ENCODE data around the gene TLK1. TPM values are rescaled to one million over a fixed set of nuclear protein-coding genes. Genes with fewer than 3 reads are reported as not detected.
A peak's percentile ranks its signal among the peaks of the same experiment; 100 is the strongest.

The TLK1 gene
- total RNA-seq, 2 experiments from 2014 or later = 29.7 to 150 TPM

- Histone ChIP-seq H3K36me3 (ENCODE audit: insufficient read depth, low read length) (peaks cover 92% of the 10 kb centered on the region), H3K27ac (ENCODE audit: low read depth, low read length, poor library complexity, severe bottlenecking) (no peak overlapping the region), H3K4me1 (ENCODE audit: insufficient read depth, low read length, poor library complexity, severe bottlenecking) (no peaks in the 10 kb centered on the region), H3K79me2 (ENCODE audit: insufficient read depth, low read depth, low read length) (no peaks in the 10 kb centered on the region), H3K9me3 (ENCODE audit: low read length) (no peaks in the 10 kb centered on the region), H3K4me3 (ENCODE audit: low read depth, low read length, poor library complexity, severe bottlenecking) (no peak overlapping the region), H3K9me2 (ENCODE audit: insufficient read depth, low read length) (no peaks in the 10 kb centered on the region), H2AFZ (ENCODE audit: low read length) (no peak overlapping the region), H4K20me1 (ENCODE audit: insufficient read depth, low read length) (no peaks in the 10 kb centered on the region), H3K4me2 (ENCODE audit: low read length) (no peak overlapping the region)
- no TSS peak for BruUV-seq (replicated peaks)
- ChIA-PET CTCF (ENCODE audit: unreplicated experiment) (no interaction called here), POLR2A (interaction anchor here (0.7 kb wide), 1 partner anchor 100 kb away, joined by 5 read pairs; no protein-coding TSS in a partner anchor)
- intact Hi-C loops (cut with micrococcal nuclease; ENCODE audit: unreplicated experiment) = no loop called here
- no peak for TF ChIP-seq EZH2phosphoT487 (IDR thresholded peaks at IDR 0.05; ENCODE audit: borderline replicate concordance, low read depth, low read length)
- TF ChIP-seq CTCF (conservative IDR thresholded peaks at IDR 0.05; ENCODE audit: low read length) = no peak
- DNase-seq (ENCODE audit: low spot score) = no peak
Observed at GRCh38 chr2:170963386-170963785, 197.3 kb downstream of the TLK1 start.

GRCh38 chr2:170953941-170954340 lies 206.8 kb downstream of the TLK1 start:
- no peak overlapping the region for H3K4me2 ChIP-seq (ENCODE audit: low read length)
- no peak for DNase-seq (ENCODE audit: low spot score)
- H3K36me3 ChIP-seq (ENCODE audit: insufficient read depth, low read length) = peaks cover 91% of the 10 kb centered on the region
- H3K9me2 ChIP-seq (ENCODE audit: insufficient read depth, low read length) = no peaks in the 10 kb centered on the region
- H4K20me1 ChIP-seq (ENCODE audit: insufficient read depth, low read length) = no peaks in the 10 kb centered on the region; the same call in 1 of the 2 replicates
- intact Hi-C loops (cut with micrococcal nuclease; ENCODE audit: unreplicated experiment) = no loop called here
- ChIA-PET CTCF (ENCODE audit: unreplicated experiment) (no interaction called here), POLR2A (interaction anchor here (0.5 to 1.1 kb wide), 4 partner anchors 8 to 288 kb away, joined by 3 to 4 read pairs (median 3); no protein-coding TSS in a partner anchor)
- no peak overlapping the region for H3K27ac ChIP-seq (ENCODE audit: low read depth, low read length, poor library complexity, severe bottlenecking)
- H2AFZ ChIP-seq (ENCODE audit: low read length) = no peak overlapping the region
- H3K79me2 ChIP-seq (ENCODE audit: insufficient read depth, low read depth, low read length) = peaks cover 13% of the 10 kb centered on the region; the same call in 1 of the 2 replicates
- H3K4me3 ChIP-seq (ENCODE audit: low read depth, low read length, poor library complexity, severe bottlenecking) = no peak overlapping the region
- peaks cover 14% of the 10 kb centered on the region for H3K4me1 ChIP-seq (ENCODE audit: insufficient read depth, low read length, poor library complexity, severe bottlenecking)
- no peak for TF ChIP-seq EZH2phosphoT487 (IDR thresholded peaks at IDR 0.05; ENCODE audit: borderline replicate concordance, low read depth, low read length)
- no peaks in the 10 kb centered on the region for H3K9me3 ChIP-seq (ENCODE audit: low read length)
- no TSS peak for BruUV-seq (replicated peaks)

GRCh38 chr2:170950221-170950761 lies 210.4 kb downstream of the TLK1 start:
- H3K27ac ChIP-seq (ENCODE audit: low read depth, low read length, poor library complexity, severe bottlenecking) = peak overlapping the region; percentile 22
- peak overlapping the region; percentile 24; the same call in 1 of the 2 replicates for H3K4me2 ChIP-seq (ENCODE audit: low read length)
- no peaks in the 10 kb centered on the region for H3K9me2 ChIP-seq (ENCODE audit: insufficient read depth, low read length)
- intact Hi-C loops (cut with micrococcal nuclease; ENCODE audit: unreplicated experiment) = no loop called here
- peaks cover 77% of the 10 kb centered on the region for H3K36me3 ChIP-seq (ENCODE audit: insufficient read depth, low read length)
- no peak for DNase-seq (ENCODE audit: low spot score)
- BruUV-seq (replicated peaks) = no TSS peak
- H3K79me2 ChIP-seq (ENCODE audit: insufficient read depth, low read depth, low read length) = peaks cover 50% of the 10 kb centered on the region
- no peak for TF ChIP-seq EZH2phosphoT487 (IDR thresholded peaks at IDR 0.05; ENCODE audit: borderline replicate concordance, low read depth, low read length)
- no peak for TF ChIP-seq CTCF (conservative IDR thresholded peaks at IDR 0.05; ENCODE audit: low read length)
- H3K4me1 ChIP-seq (ENCODE audit: insufficient read depth, low read length, poor library complexity, severe bottlenecking) = peaks cover 14% of the 10 kb centered on the region
- ChIA-PET CTCF (ENCODE audit: unreplicated experiment) (no interaction called here), POLR2A (interaction anchor here (0.6 to 1.1 kb wide), 3 partner anchors 14 to 447 kb away, joined by 4 to 7 read pairs (median 4); no protein-coding TSS in a partner anchor)
- H3K4me3 ChIP-seq (ENCODE audit: low read depth, low read length, poor library complexity, severe bottlenecking) = no peak overlapping the region
- H2AFZ ChIP-seq (ENCODE audit: low read length) = no peak overlapping the region
- 0 out of 2 replicates have a peak, but pooled peaks cover 5% of the 10 kb centered on the region for H3K9me3 ChIP-seq (ENCODE audit: low read length)
- H4K20me1 ChIP-seq (ENCODE audit: insufficient read depth, low read length) = peaks cover 5% of the 10 kb centered on the region
